HCT116 (cell line): Measurements from ENCODE around the gene AADAC. TPM values are rescaled to one million over a fixed set of nuclear protein-coding genes. Genes with fewer than 3 reads are reported as not detected.

Experiments used
- ATAC-seq: fragments of 200-7000 bp; cut with Tn5 transposase; 2 replicates; pipeline ENCODE4 v1.9.1; 2020; ENCODE audit warnings: mild to moderate bottlenecking, moderate library complexity
- BruUV-seq: library from RNA; stranded (reverse); fragments of 400-500 nt; replicated peaks from 2 replicates; lab custom pipeline; 2021; lab: Mats Ljungman, UMichigan
- CTCF ChIA-PET: fragments of 300-600 bp; sonication (Branson Sonifier 250); formaldehyde crosslinking; loops from one replicate; lab custom pipeline; 2021; ENCODE audit warnings: antibody characterized with exemption; lab: Charles Lee
- POLR2A ChIA-PET: fragments of 300-600, 350-600 bp; sonication (Branson Sonifier 250); formaldehyde crosslinking; loops from one replicate; lab custom pipeline; 2021; ENCODE audit warnings: antibody characterized with exemption; lab: Charles Lee
- RAD21 ChIA-PET, 2 experiments: fragments of 300-600 bp; sonication (Branson Sonifier 250); formaldehyde crosslinking; loops; one replicate each; lab custom pipeline; 2023; ENCODE audit warnings: low total read pairs in 2 of 2; ENCODE audit not compliant: uncharacterized antibody in 2 of 2, unreplicated experiment in 2 of 2, low non-redundant PET in 1 of 2; lab: Charles Lee
- DNase-seq: peaks from one replicate; pipeline ENCODE4 v3.0.0-alpha.2; 2010; ENCODE audit warnings: low read depth, low spot score
- H2AFZ ChIP-seq: fragments of 200-600 bp; shearing (Covaris generic), sonication (generic); 2 replicates; pipeline ENCODE4 v1.6.1; 2017; ENCODE audit warnings: low read depth, mixed run types, mixed read lengths, antibody characterized with exemption, low read length; ENCODE audit not compliant: poor library complexity, severe bottlenecking
- H3K27ac ChIP-seq: 2 replicates; pipeline ENCODE4 v1.5.1; 2012; ENCODE audit warnings: low read depth, low read length
- H3K27me3 ChIP-seq: fragments of 200-600 bp; sonication (generic); 2 replicates; pipeline ENCODE4 v1.6.1; 2016; ENCODE audit warnings: mixed run types, low read length, mixed read lengths; ENCODE audit not compliant: insufficient read depth
- H3K36me3 ChIP-seq, 2 experiments: fragments of 200-500 bp in 1 of 2; fragments of 200-600 bp in 1 of 2; sonication (Bioruptor generic) in 1 of 2; sonication (generic) in 1 of 2; 2 replicates each; pipeline versions ENCODE4 v1.5.1 to v1.6.1; 2014 to 2016; ENCODE audit warnings: low read length in 2 of 2, inconsistent platforms in 1 of 2, mixed read lengths in 1 of 2, mixed run types in 1 of 2; ENCODE audit not compliant: insufficient read depth in 2 of 2, control insufficient read depth in 1 of 2
- H3K4me1 ChIP-seq, 2 experiments: fragments of 200-600 bp in 1 of 2; sonication (generic) in 1 of 2; 2 replicates each; pipeline versions ENCODE4 v1.5.1 to v1.6.1; 2012 to 2017; ENCODE audit warnings: low read length in 2 of 2, inconsistent platforms in 1 of 2, mild to moderate bottlenecking in 1 of 2, mixed read lengths in 1 of 2, mixed run types in 1 of 2, moderate library complexity in 1 of 2; ENCODE audit not compliant: insufficient read depth in 2 of 2, control insufficient read depth in 1 of 2
- H3K4me2 ChIP-seq: fragments of 200-600 bp; sonication (generic); 2 replicates; pipeline ENCODE4 v1.6.1; 2017; ENCODE audit warnings: mixed run types, low read length, mixed read lengths
- H3K4me3 ChIP-seq, 2 experiments: fragments of 200-600 bp in 1 of 2; sonication (generic) in 1 of 2; replicated peaks in 1 of 2; 2 replicates each; pipeline ENCODE4 v1.5.1; 2011 to 2016; ENCODE audit warnings: low read length in 2 of 2, control low read depth in 1 of 2, low read depth in 1 of 2, mild to moderate bottlenecking in 1 of 2, mixed read lengths in 1 of 2, mixed run types in 1 of 2
- H3K79me2 ChIP-seq: fragments of 200-600 bp; sonication (generic); 2 replicates; pipeline ENCODE4 v1.6.1; 2017; ENCODE audit warnings: mild to moderate bottlenecking, mixed run types, low read length, moderate library complexity, mixed read lengths; ENCODE audit not compliant: insufficient read depth
- H3K9ac ChIP-seq: fragments of 200-600 bp; sonication (generic); 2 replicates; pipeline ENCODE4 v1.6.1; 2016; ENCODE audit warnings: low read length, mixed read lengths
- H3K9me2 ChIP-seq: fragments of 200-600 bp; sonication (generic), shearing (Covaris generic); 2 replicates; pipeline ENCODE4 v1.6.1; 2017; ENCODE audit warnings: mixed run types, mild to moderate bottlenecking, moderate library complexity; ENCODE audit not compliant: insufficient read depth
- H3K9me3 ChIP-seq, 2 experiments: fragments of 200-500 bp in 1 of 2; fragments of 200-600 bp in 1 of 2; sonication (Bioruptor generic) in 1 of 2; sonication (generic) in 1 of 2; 2 replicates each; pipeline ENCODE4 v1.6.1; 2014 to 2017; ENCODE audit warnings: low read length in 2 of 2, mixed read lengths in 2 of 2, inconsistent platforms in 1 of 2, low read depth in 1 of 2, mild to moderate bottlenecking in 1 of 2, mixed run types in 1 of 2, moderate library complexity in 1 of 2; ENCODE audit not compliant: control insufficient read depth in 1 of 2, insufficient read depth in 1 of 2
- H4K20me1 ChIP-seq: fragments of 200-600 bp; sonication (generic), shearing (Covaris generic); 2 replicates; pipeline ENCODE4 v1.6.1; 2017; ENCODE audit warnings: mixed run types, mild to moderate bottlenecking, moderate library complexity; ENCODE audit not compliant: insufficient read depth
- EGR1 ChIP-seq: IDR thresholded peaks from 2 replicates; pipeline ENCODE4 v1.6.1; 2012; ENCODE audit warnings: low read depth
- POLR2A ChIP-seq: IDR thresholded peaks from 2 replicates; pipeline ENCODE4 v1.7.0; 2011; ENCODE audit warnings: borderline replicate concordance; ENCODE audit not compliant: insufficient read depth, insufficient read length; ENCODE audit errors: extremely low read depth
- POLR2AphosphoS5 ChIP-seq: IDR thresholded peaks from 2 replicates; pipeline ENCODE4 v1.6.1; 2011; ENCODE audit warnings: mild to moderate bottlenecking, low read depth, low read length, moderate library complexity
- RAD21 ChIP-seq: IDR thresholded peaks from 2 replicates; pipeline ENCODE4 v1.6.1; 2012; ENCODE audit warnings: low read depth, mild to moderate bottlenecking
- SIN3A ChIP-seq: IDR thresholded peaks from 2 replicates; pipeline ENCODE4 v1.6.1; 2012; ENCODE audit warnings: low read depth
- intact Hi-C: fragments of 100-400 bp; cut with micrococcal nuclease; formaldehyde crosslinking; loops from 2 replicates; pipeline ENCODE4 v1.10.0; 2022
- total RNA-seq: library from RNA; stranded (reverse); gene quantifications from one replicate; pipeline ENCODE4 v1.2.1, GENCODE V29; 2021; ENCODE audit not compliant: unreplicated experiment

Gene AADAC
- total RNA-seq, 1 experiment from 2014 or later: 3.8 TPM

GRCh38 chr3:151877269-151877668 lies 63.4 kb downstream of the AADAC start:
- DNase-seq: no peak
- no peak overlapping the region for H3K4me3 ChIP-seq
- no peak for TF ChIP-seq RAD21
- TF ChIP-seq POLR2A: no peak
- no peak for TF ChIP-seq SIN3A
- TF ChIP-seq POLR2AphosphoS5: no peak
- no peak for TF ChIP-seq EGR1
- intact Hi-C loops: no loop called here
- H3K36me3 ChIP-seq: no peaks in the 10 kb centered on the region
- H3K27me3 ChIP-seq: no peaks in the 10 kb centered on the region
- ChIA-PET RAD21 (no interaction called here), CTCF (no interaction called here), POLR2A (no interaction called here)
- no peak for ATAC-seq
- H3K27ac ChIP-seq: no peak overlapping the region
- no peaks in the 10 kb centered on the region for H3K4me1 ChIP-seq
- no peaks in the 10 kb centered on the region for H3K9me2 ChIP-seq
- no peaks in the 10 kb centered on the region for H3K79me2 ChIP-seq
- H3K9ac ChIP-seq: no peak overlapping the region
- H4K20me1 ChIP-seq: no peaks in the 10 kb centered on the region
- no peaks in the 10 kb centered on the region for H3K9me3 ChIP-seq
- H3K4me2 ChIP-seq: no peak overlapping the region
- H2AFZ ChIP-seq: no peak overlapping the region
- BruUV-seq: no TSS peak

Other genes starting within 250 kb of the AADAC start
- gene AADACL2, start 80.2 kb upstream of the AADAC start, total RNA-seq: not detected
- gene SUCNR1, start 59.5 kb downstream of the AADAC start, total RNA-seq: 0.17 TPM